C4-2B (cell line): ENCODE measurements around the gene TRAP1.
"Not testable (repeated sequence)": the region's sequence is repeated elsewhere in the genome, so short reads cannot be mapped to it uniquely, and the experiment has no call there.

Source experiments
- H3K27ac ChIP-seq: fragments of 450-650 bp; 2 replicates; pipeline ENCODE4 v1.5.1; 2017
- CTCF ChIP-seq: fragments of 450-650 bp; conservative IDR thresholded peaks from 2 replicates; pipeline ENCODE4 v1.5.1; 2017; ENCODE audit warnings: mild to moderate bottlenecking
- ZFX ChIP-seq: fragments of 450-650 bp; IDR thresholded peaks from 2 replicates; pipeline ENCODE4 v1.6.1; 2017

Gene TRAP1

GRCh38 chr16:3662601-3663000, 54.7 kb downstream of the TRAP1 start:
- no peak for TF ChIP-seq ZFX
- no peak for TF ChIP-seq CTCF
- no peak overlapping the region for H3K27ac ChIP-seq

GRCh38 chr16:3661922-3662321, 55.4 kb downstream of the TRAP1 start:
- TF ChIP-seq ZFX: no peak
- TF ChIP-seq CTCF: no peak

GRCh38 chr16:3661311-3661710, 56.0 kb downstream of the TRAP1 start:
- no peak for TF ChIP-seq ZFX
- no peak for TF ChIP-seq CTCF
- no peak overlapping the region for H3K27ac ChIP-seq

More at GRCh38 chr16:3661922-3662321, 55.4 kb downstream of the TRAP1 start:
- H3K27ac ChIP-seq: no peak overlapping the region

GRCh38 chr16:3659251-3659650, 58.1 kb downstream of the TRAP1 start:
- H3K27ac ChIP-seq: no peak overlapping the region

GRCh38 chr16:3656491-3657468, 60.5 kb downstream of the TRAP1 start:
- no peak overlapping the region for H3K27ac ChIP-seq
- TF ChIP-seq CTCF (no peak), ZFX (no peak)

More at GRCh38 chr16:3659251-3659650, 58.1 kb downstream of the TRAP1 start:
- no peak for TF ChIP-seq CTCF
- TF ChIP-seq ZFX: no peak

- H3K27ac ChIP-seq: not testable (repeated sequence)
These were observed 61.2 kb downstream of the TRAP1 start for GRCh38 chr16:3656160-3656490.

- TF ChIP-seq CTCF (no peak), ZFX (no peak)
- H3K27ac ChIP-seq: no peak overlapping the region
These were observed 61.7 kb downstream of the TRAP1 start for GRCh38 chr16:3655396-3656159.
